Ishikawa (cell line): Measurements from ENCODE around the gene NKAPL.

Experiments used
- CEBPB ChIP-seq: IDR thresholded peaks from 2 replicates; pipeline ENCODE4 v1.6.1; 2012
- CREB1 ChIP-seq: IDR thresholded peaks from 2 replicates; pipeline ENCODE4 v1.6.1; 2012; ENCODE audit warnings: low read depth
- EGR1 ChIP-seq: IDR thresholded peaks from 2 replicates; pipeline ENCODE4 v1.6.1; 2012
- EP300 ChIP-seq: IDR thresholded peaks from 2 replicates; pipeline ENCODE4 v1.6.1; 2012; ENCODE audit warnings: borderline replicate concordance
- NFIC ChIP-seq: IDR thresholded peaks from 2 replicates; pipeline ENCODE4 v1.6.1; 2012
- RAD21 ChIP-seq: IDR thresholded peaks from 2 replicates; pipeline ENCODE4 v1.6.1; 2012; ENCODE audit warnings: low read depth
- REST ChIP-seq: IDR thresholded peaks from 2 replicates; pipeline ENCODE4 v1.6.1; 2012; ENCODE audit warnings: low read depth, mild to moderate bottlenecking
- TAF1 ChIP-seq: IDR thresholded peaks from 2 replicates; pipeline ENCODE4 v1.6.1; 2012; ENCODE audit warnings: low read depth, mild to moderate bottlenecking
- TCF12 ChIP-seq: IDR thresholded peaks from 2 replicates; pipeline ENCODE4 v1.6.1; 2012; ENCODE audit warnings: low read depth
- ZBTB7A ChIP-seq: IDR thresholded peaks from 2 replicates; pipeline ENCODE4 v1.6.1; 2012; ENCODE audit warnings: low read depth
- TF ChIP-seq, protein P1 (sequence below): IDR thresholded peaks from 2 replicates; pipeline ENCODE4 v1.6.1; 2012
- TF ChIP-seq, protein P2 (sequence below): IDR thresholded peaks from 2 replicates; pipeline ENCODE4 v1.6.1; 2012

GRCh38 chr6:28280595-28281287 is 21.6 kb downstream of the NKAPL start:
- TF ChIP-seq TAF1 (no peak), CEBPB (no peak), REST (no peak), ZBTB7A (no peak), RAD21 (no peak), TCF12 (no peak), EP300 (no peak), NFIC (no peak), CREB1 (no peak), EGR1 (no peak)
- TF ChIP-seq, protein P1, sequence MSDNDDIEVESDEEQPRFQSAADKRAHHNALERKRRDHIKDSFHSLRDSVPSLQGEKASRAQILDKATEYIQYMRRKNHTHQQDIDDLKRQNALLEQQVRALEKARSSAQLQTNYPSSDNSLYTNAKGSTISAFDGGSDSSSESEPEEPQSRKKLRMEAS: no peak
- TF ChIP-seq, protein P2, sequence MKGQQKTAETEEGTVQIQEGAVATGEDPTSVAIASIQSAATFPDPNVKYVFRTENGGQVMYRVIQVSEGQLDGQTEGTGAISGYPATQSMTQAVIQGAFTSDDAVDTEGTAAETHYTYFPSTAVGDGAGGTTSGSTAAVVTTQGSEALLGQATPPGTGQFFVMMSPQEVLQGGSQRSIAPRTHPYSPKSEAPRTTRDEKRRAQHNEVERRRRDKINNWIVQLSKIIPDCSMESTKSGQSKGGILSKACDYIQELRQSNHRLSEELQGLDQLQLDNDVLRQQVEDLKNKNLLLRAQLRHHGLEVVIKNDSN: no peak
